Activated B cell treated with CpG ODN at 0.5 μM for 24 hours (primary cell): ENCODE results near the gene ZNF471. TPM values are rescaled to one million over a fixed set of nuclear protein-coding genes. Genes with fewer than 3 reads are reported as not detected.

Source experiments
- ATAC-seq: fragments of 200-7000 bp; cut with Tn5 transposase; one replicate; pipeline ENCODE4 v1.10.0; 2021; ENCODE audit warnings: low read depth, mild to moderate bottlenecking, moderate library complexity
- CTCF ChIA-PET: fragments of 350-600 bp; sonication (Branson Sonifier 250); formaldehyde crosslinking; loops from one replicate; lab custom pipeline; 2021; ENCODE audit warnings: antibody characterized with exemption; lab: Charles Lee
- POLR2A ChIA-PET: fragments of 350-600 bp; sonication (Branson Sonifier 250); formaldehyde crosslinking; loops from one replicate; lab custom pipeline; 2021; ENCODE audit warnings: antibody characterized with exemption; lab: Charles Lee
- DNase-seq: peaks from one replicate; pipeline ENCODE4 v3.0.0; 2022
- H3K27ac Mint-ChIP-seq: one replicate; pipeline ENCODE4 v1.8.0; 2020; ENCODE audit warnings: mixed read lengths
- H3K27me3 Mint-ChIP-seq: one replicate; pipeline ENCODE4 v1.8.0; 2021; ENCODE audit warnings: mixed read lengths
- H3K36me3 Mint-ChIP-seq: one replicate; pipeline ENCODE4 v1.8.0; 2021; ENCODE audit warnings: low read depth, mixed read lengths
- H3K4me1 Mint-ChIP-seq: one replicate; pipeline ENCODE4 v1.8.0; 2021; ENCODE audit warnings: mixed read lengths
- H3K4me3 Mint-ChIP-seq: one replicate; pipeline ENCODE4 v1.8.0; 2020; ENCODE audit warnings: mild to moderate bottlenecking, mixed read lengths
- H3K9me3 Mint-ChIP-seq: one replicate; pipeline ENCODE4 v1.8.0; 2020; ENCODE audit warnings: mixed read lengths
- intact Hi-C: fragments of 100-400 bp; cut with micrococcal nuclease; formaldehyde crosslinking; loops from one replicate; pipeline ENCODE4 v1.15.1; 2024
- total RNA-seq: library from RNA; stranded (reverse); gene quantifications from 2 replicates; pipeline ENCODE4 v1.2.3, GENCODE V29; 2022
- TF ChIP-seq, protein P1 (sequence below): fragments of 200-600 bp; IDR thresholded peaks from one replicate; pipeline ENCODE4 v1.8.0; 2022; ENCODE audit warnings: antibody characterized with exemption, mild to moderate bottlenecking

The ZNF471 gene
- 1.8 and 2.1 TPM in 2 replicates for total RNA-seq

DNA sequence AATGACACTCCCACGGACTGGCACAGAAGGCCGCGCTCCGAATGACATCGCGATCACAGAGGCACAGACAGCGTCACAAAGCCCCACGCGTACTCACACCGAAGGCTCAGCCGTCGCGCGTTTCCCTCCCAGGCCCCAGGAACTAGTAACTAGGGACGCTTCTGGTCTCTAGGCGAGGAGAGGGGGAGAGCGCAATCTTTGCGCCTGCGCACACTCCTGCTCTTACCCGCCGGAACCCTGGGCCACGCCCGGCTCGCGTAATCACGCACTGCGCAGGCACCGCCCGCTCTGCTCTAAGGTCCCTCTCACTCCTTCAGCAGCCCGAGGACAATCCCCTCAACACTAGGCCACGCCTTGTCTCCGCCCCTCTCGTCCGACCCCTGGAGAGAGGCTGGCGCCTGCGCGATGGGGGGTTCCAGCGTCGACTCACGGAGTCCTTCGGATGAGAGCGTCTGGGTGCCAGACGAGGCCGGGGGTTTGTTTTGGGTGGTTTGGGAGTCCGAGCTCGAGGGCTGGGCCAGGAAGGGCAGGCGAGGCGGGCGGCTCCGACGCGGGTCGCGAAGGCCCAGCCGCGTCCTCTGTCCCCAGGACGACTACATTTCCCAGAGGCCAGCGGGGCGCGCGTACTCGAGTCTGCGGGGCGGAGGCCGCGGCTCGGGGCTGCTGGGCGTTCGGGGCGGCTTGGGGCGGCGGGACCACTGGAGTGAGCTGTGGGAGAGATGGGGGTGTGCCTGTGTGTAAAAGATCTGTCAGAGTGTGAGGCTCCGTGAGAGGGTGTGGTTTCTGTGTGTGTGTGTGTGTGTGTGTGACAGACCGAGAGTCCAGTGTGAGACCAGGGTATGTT, at the start of gene ZNF471:
ZNF471 (plus strand) TSS at position 410 of the 844 bp plus-strand sequence. CDS start 3,717 bp downstream, outside the sequence.
- TF ChIP-seq, protein P1, sequence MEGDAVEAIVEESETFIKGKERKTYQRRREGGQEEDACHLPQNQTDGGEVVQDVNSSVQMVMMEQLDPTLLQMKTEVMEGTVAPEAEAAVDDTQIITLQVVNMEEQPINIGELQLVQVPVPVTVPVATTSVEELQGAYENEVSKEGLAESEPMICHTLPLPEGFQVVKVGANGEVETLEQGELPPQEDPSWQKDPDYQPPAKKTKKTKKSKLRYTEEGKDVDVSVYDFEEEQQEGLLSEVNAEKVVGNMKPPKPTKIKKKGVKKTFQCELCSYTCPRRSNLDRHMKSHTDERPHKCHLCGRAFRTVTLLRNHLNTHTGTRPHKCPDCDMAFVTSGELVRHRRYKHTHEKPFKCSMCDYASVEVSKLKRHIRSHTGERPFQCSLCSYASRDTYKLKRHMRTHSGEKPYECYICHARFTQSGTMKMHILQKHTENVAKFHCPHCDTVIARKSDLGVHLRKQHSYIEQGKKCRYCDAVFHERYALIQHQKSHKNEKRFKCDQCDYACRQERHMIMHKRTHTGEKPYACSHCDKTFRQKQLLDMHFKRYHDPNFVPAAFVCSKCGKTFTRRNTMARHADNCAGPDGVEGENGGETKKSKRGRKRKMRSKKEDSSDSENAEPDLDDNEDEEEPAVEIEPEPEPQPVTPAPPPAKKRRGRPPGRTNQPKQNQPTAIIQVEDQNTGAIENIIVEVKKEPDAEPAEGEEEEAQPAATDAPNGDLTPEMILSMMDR: no peak
- ATAC-seq (peak; percentile 99), DNase-seq (peak; percentile 81)
- Mint-ChIP-seq H3K4me3 (no peak within 1 kb of the TSS), H3K9me3 (peaks cover 11% of the 10 kb centered on the region), H3K4me1 (peaks cover 9% of the 10 kb centered on the region), H3K36me3 (peaks cover 5% of the 10 kb centered on the region), H3K27ac (no peak within 1 kb of the TSS), H3K27me3 (no peaks in the 10 kb centered on the region)
- ChIA-PET CTCF (no interaction called here), POLR2A (interaction anchor here (1.3 kb wide), 1 partner anchor 164 kb away, joined by 3 read pairs; the partner anchor contains the start of gene ZNF835)
- intact Hi-C loops: loop anchor here (1.0 to 2.0 kb wide), 4 partner anchors 30 to 114 kb away; partner anchors contain the start of genes ZFP28, ZNF470, ZNF582 and ZNF667

DNA sequence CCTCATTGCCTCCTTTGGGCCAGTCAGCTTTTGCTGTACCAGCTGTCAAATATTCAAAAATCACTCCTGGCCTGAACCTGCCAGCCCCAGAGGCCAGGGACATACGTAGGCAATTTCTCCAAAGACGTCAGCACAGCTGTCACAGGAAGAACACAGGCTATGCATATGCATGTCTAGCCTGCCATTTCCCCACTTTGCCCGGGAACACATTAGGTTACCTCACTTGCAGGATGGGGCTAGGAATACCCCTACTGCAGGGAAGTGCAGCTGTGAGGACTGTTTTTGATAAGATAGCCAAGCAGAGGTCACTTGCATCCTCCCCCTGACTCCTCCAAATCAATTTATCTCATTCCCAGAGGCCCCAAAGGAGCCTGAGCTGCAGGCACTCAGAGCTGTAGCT, 33.3 kb upstream of the ZNF471 start:
- no peak overlapping the region for H3K27ac Mint-ChIP-seq
- ATAC-seq (no peak), DNase-seq (no peak)
- no peak overlapping the region for H3K4me3 Mint-ChIP-seq
- TF ChIP-seq, protein P1: no peak
- intact Hi-C loops: no loop called here
- H3K9me3 Mint-ChIP-seq: peaks cover 36% of the 10 kb centered on the region
- H3K36me3 Mint-ChIP-seq: peaks cover 42% of the 10 kb centered on the region
- peaks cover 19% of the 10 kb centered on the region for H3K4me1 Mint-ChIP-seq
- CTCF ChIA-PET: no interaction called here
- POLR2A ChIA-PET: no interaction called here
- peaks cover 8% of the 10 kb centered on the region for H3K27me3 Mint-ChIP-seq

DNA sequence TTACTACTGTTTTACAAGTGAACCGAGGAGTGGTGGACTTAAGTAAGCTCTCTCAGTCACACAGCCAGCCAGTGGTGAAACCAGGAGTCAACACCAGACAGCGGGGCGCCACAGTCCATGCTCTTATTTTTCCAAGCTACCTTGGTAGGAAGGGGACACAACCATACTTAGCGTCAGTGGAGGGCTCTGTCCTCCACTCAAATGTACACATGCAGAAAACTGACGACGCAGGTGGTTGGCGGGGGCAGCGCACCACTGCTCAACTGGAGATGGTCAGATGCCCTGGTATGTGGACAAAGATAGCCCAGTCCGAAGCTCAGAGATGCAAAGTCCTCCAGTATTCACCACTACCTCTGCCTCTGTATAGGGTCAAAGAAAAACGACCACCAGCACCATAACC, 31.6 kb upstream of the ZNF471 start:
- ATAC-seq: no peak
- H3K4me3 Mint-ChIP-seq: no peak overlapping the region
- intact Hi-C loops: loop anchor here (5.0 kb wide), 1 partner anchor 196 kb away; the partner anchor contains the start of gene ZNF835
- peaks cover 8% of the 10 kb centered on the region for H3K27me3 Mint-ChIP-seq
- POLR2A ChIA-PET: interaction anchor here (0.8 kb wide), 1 partner anchor 119 kb away, joined by 4 read pairs; the partner anchor contains the start of gene ZNF71
- peak overlapping the region; percentile 96 for H3K27ac Mint-ChIP-seq
- H3K4me1 Mint-ChIP-seq: peaks cover 19% of the 10 kb centered on the region
- no peak for DNase-seq
- TF ChIP-seq, protein P1: no peak
- CTCF ChIA-PET: no interaction called here
- peaks cover 38% of the 10 kb centered on the region for H3K36me3 Mint-ChIP-seq
- peaks cover 43% of the 10 kb centered on the region for H3K9me3 Mint-ChIP-seq

DNA sequence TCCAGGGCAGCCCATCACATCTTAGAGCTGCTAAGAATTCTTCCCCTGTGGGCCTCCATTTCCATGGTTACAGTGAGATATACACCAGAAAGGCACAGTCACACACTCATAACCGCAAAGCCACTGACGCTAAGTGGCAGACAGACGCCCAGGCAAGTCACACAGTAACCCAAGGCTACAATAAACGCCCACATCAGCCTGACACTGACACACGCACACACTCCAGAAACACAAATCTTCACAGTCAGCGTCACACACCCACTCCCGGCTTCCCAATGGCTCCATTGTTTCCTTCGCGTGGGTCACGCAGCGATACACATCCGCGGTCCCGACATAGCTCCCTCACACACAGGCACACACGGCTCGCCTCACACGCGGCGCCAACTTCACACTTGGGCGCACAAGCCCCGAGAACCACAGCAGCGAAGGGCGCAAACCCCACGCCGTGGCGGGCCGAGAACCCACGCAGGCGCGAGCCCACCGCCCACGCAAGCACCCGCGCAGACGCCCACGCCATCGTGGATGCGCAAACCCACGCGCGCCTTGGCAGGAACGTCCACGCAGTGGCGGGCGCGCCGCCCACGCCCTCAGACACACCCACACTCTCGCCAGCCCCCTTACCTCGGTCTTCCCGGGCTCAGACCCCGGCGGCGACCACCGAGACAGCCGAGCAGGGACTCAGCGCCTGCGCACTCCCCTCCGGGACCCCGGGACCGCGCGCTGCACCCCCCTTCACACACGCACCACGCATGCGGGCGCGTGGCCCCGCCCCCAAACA, 30.8 kb upstream of the ZNF471 start, which contains the start of gene ZNF667:
ZNF667 (minus strand) TSS at position 695 of the 778 bp plus-strand sequence. CDS start 14,975 bp downstream, outside the sequence.
- peaks cover 44% of the 10 kb centered on the region for H3K9me3 Mint-ChIP-seq
- TF ChIP-seq, protein P1: no peak
- intact Hi-C loops: loop anchor here (1.0 to 5.0 kb wide), 2 partner anchors 30 to 195 kb away; partner anchors contain the start of genes ZNF471 and ZNF835
- peaks cover 33% of the 10 kb centered on the region for H3K36me3 Mint-ChIP-seq
- peak; percentile 7 for ATAC-seq
- ChIA-PET POLR2A (no interaction called here), CTCF (no interaction called here)
- H3K27ac Mint-ChIP-seq: peak within 1 kb of the TSS; percentile 96
- DNase-seq: peak; percentile 30
- peak within 1 kb of the TSS; percentile 96 for H3K4me3 Mint-ChIP-seq
- peaks cover 8% of the 10 kb centered on the region for H3K27me3 Mint-ChIP-seq
- peaks cover 19% of the 10 kb centered on the region for H3K4me1 Mint-ChIP-seq
